GM12874 (cell line): ENCODE data around the gene PDE8B.

Experiments used
- CTCF ChIP-seq: IDR thresholded peaks from 2 replicates; pipeline ENCODE4 v1.5.1; 2011; ENCODE audit warnings: low read depth, mild to moderate bottlenecking, control low read depth, low read length, moderate library complexity; ENCODE audit not compliant: insufficient read depth

Gene PDE8B

GRCh38 chr5:77367741-77368140, 157.3 kb downstream of the PDE8B start:
- TF ChIP-seq CTCF = no peak

- TF ChIP-seq CTCF = no peak
Observed at GRCh38 chr5:77368367-77368766, 157.9 kb downstream of the PDE8B start.

GRCh38 chr5:77369566-77369965, 159.1 kb downstream of the PDE8B start:
- no peak for TF ChIP-seq CTCF

GRCh38 chr5:77374686-77375085, 164.2 kb downstream of the PDE8B start:
- no peak for TF ChIP-seq CTCF

GRCh38 chr5:77376609-77377300, 166.3 kb downstream of the PDE8B start:
- no peak for TF ChIP-seq CTCF

GRCh38 chr5:77379558-77380061, 169.1 kb downstream of the PDE8B start:
- no peak for TF ChIP-seq CTCF

GRCh38 chr5:77380636-77381035, 170.2 kb downstream of the PDE8B start:
- TF ChIP-seq CTCF = no peak
